GM20000 (cell line): Measurements from ENCODE around the gene APC2.

ENCODE experiments used
- DNase-seq: peaks from one replicate; pipeline ENCODE4 v3.0.0; 2012; ENCODE audit warnings: low spot score
- CTCF ChIP-seq: IDR thresholded peaks from 2 replicates; pipeline ENCODE4 v1.5.1; 2012; ENCODE audit warnings: mild to moderate bottlenecking, control low read depth; ENCODE audit errors: extremely low read depth, missing control alignments

Gene APC2

GRCh38 chr19:1505991-1506881 lies 56.3 kb downstream of the APC2 start:
- no peak for TF ChIP-seq CTCF
- no peak for DNase-seq

- TF ChIP-seq CTCF, result no peak
- no peak for DNase-seq
Observed at GRCh38 chr19:1507192-1507660, 57.3 kb downstream of the APC2 start.

- DNase-seq, result peak; percentile 98
- no peak for TF ChIP-seq CTCF
Observed at GRCh38 chr19:1507763-1508506, 58.0 kb downstream of the APC2 start.

GRCh38 chr19:1508507-1508856 lies 58.6 kb downstream of the APC2 start:
- DNase-seq, result no peak
- TF ChIP-seq CTCF, result no peak

GRCh38 chr19:1509602-1510441 lies 59.9 kb downstream of the APC2 start:
- DNase-seq, result no peak
- TF ChIP-seq CTCF, result no peak

GRCh38 chr19:1510442-1510806 lies 60.5 kb downstream of the APC2 start:
- no peak for DNase-seq
- TF ChIP-seq CTCF, result no peak
